Measurements from ENCODE around the gene PRM1. TPM values are rescaled to one million over a fixed set of nuclear protein-coding genes. Genes with fewer than 3 reads are reported as not detected.

PRM1 gene
- total RNA-seq, 2 donors from 2014 or later, result not detected

- DNase-seq (no peak), ATAC-seq (no peak)
- intact Hi-C loops (cut with DNase I), result loop anchor here (5.0 to 10.0 kb wide), 4 partner anchors 75 to 147 kb away; no protein-coding TSS in a partner anchor
Measured at GRCh38 chr16:11249233-11250061, 31.7 kb downstream of the PRM1 start.

DNA sequence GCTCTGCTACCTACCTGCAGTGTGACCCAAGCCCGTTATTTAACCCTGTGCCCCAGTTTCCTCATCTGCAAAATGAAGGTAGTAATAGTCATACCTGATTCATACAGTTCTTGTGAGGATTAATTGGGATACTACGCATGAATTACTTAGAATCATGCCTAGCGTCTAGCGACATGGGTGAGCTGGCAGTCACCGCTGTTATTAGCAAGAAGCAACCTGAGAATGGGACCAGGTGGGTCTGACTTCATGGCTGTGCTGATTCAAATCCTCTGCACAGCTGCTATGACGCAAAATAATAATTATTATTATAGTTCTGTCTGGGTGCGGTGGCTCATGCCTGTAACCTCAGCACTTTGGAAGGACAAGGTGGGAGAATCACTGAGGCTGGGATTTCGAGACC is 33.0 kb downstream of the PRM1 start:
- intact Hi-C loops (cut with DNase I), result loop anchor here in 1 of 2 donors (5.0 kb wide), 1 partner anchor 146 kb away; no protein-coding TSS in a partner anchor
- ATAC-seq (no peak), DNase-seq (no peak)

GRCh38 chr16:11245988-11246387 is 35.1 kb downstream of the PRM1 start:
- intact Hi-C loops (cut with DNase I), result loop anchor here in 1 of 2 donors (5.0 kb wide), 1 partner anchor 144 kb away; no protein-coding TSS in a partner anchor
- ATAC-seq (no peak), DNase-seq (no peak)

DNA sequence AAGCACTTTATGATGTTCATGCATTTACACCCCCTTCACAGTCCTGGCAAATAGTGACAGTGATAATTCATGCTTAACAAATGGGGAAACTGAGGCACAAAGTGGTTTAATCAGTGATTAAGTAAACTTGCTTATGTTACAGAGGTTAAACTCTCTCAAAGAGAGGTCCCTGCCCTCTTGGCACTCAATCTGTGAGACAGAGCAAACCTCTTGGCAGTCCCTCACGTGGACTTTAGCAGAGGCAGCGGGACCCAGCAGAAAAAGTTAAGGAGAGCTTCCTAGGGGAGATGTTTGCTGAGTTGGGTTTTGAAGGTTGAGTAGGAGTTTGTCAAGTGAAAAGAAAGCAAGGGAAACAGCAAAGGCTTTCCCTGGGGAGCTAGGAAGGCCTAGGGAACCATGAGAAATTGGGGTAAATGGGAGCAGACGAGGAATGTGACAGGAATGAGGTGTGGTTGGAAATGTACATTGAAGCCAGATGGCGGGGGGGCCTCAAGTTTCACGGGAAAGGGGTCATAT is 35.9 kb downstream of the PRM1 start:
- intact Hi-C loops (cut with DNase I), result loop anchor here in 1 of 2 donors (5.0 kb wide), 1 partner anchor 143 kb away; no protein-coding TSS in a partner anchor
- ATAC-seq (no peak), DNase-seq (no peak)

- DNase-seq, result no peak
- ATAC-seq, result no peak
- intact Hi-C loops (cut with DNase I), result loop anchor here in 1 of 2 donors (5.0 kb wide), 1 partner anchor 100 kb away; no protein-coding TSS in a partner anchor
Measured at GRCh38 chr16:11242658-11243057, 38.5 kb downstream of the PRM1 start.

DNA sequence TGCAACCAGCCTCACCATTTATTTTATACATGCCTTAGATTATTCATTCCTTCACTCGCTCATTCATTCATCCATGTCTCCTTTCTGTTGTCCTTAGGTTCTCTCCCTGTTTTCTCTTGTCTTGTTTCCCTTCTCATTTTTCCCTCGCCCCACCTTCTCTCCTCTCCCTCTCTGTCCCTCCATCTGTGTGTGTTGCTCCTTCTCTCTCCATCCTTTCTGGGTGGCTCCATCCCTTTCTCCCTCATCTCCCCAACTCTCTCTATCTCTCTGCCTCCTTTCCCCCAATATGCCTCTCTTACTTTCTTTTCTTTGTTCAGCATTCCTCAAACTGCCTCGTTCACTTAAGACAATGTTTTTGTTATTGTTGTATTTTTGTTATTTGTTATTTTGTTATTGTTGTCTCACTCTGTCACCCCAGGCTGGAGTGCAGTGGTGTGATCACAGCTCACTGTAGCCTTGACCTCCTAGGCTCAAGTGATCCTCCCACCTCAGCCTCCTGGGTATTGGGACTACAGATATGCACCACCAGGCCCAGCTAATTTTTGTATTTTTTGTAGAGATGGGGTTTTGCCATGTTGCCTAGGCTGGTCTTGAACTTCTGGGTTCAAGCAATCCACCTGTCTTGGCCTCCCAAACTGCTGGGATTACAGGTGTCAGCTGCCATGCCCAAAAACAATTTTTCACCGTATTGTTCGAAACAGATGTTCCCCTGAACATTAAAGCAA is 39.5 kb downstream of the PRM1 start:
- intact Hi-C loops (cut with DNase I), result loop anchor here in 1 of 2 donors (5.0 kb wide), 1 partner anchor 99 kb away; no protein-coding TSS in a partner anchor
- DNase-seq (no peak), ATAC-seq (no peak)

GRCh38 chr16:11240636-11241473 is 40.3 kb downstream of the PRM1 start:
- intact Hi-C loops (cut with DNase I), result loop anchor here in 1 of 2 donors (5.0 kb wide), 1 partner anchor 99 kb away; no protein-coding TSS in a partner anchor
- DNase-seq (no peak), ATAC-seq (peak; percentile 91)

GRCh38 chr16:11239644-11240632 is 41.2 kb downstream of the PRM1 start:
- no peak for DNase-seq
- no peak for ATAC-seq
- intact Hi-C loops (cut with DNase I), result loop anchor here in 1 of 2 donors (5.0 kb wide), 1 partner anchor 98 kb away; no protein-coding TSS in a partner anchor

- ATAC-seq (no peak), DNase-seq (no peak)
- intact Hi-C loops (cut with DNase I), result no loop called here
Measured at GRCh38 chr16:11238272-11239202, 42.6 kb downstream of the PRM1 start.

GRCh38 chr16:11236461-11237254 is 44.5 kb downstream of the PRM1 start:
- ATAC-seq, result no peak
- intact Hi-C loops (cut with DNase I), result no loop called here

DNA sequence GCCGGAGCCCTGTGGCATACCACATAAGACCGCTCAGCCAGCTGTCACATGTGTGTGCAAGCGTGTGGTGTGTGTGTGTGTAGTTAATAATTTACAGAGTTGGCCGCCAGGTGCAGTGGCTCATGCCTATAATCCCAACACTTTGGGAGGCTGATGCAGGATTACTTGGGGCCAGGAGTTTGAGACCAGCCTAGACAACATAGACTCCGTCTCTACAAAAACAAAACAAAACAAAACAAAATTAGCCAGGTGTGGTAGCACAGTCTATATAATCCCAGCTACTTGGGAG is 45.5 kb downstream of the PRM1 start:
- intact Hi-C loops (cut with DNase I), result no loop called here
- no peak for DNase-seq
- ATAC-seq, result no peak

More at GRCh38 chr16:11236461-11237254, 44.5 kb downstream of the PRM1 start:
- DNase-seq, result no peak

DNA sequence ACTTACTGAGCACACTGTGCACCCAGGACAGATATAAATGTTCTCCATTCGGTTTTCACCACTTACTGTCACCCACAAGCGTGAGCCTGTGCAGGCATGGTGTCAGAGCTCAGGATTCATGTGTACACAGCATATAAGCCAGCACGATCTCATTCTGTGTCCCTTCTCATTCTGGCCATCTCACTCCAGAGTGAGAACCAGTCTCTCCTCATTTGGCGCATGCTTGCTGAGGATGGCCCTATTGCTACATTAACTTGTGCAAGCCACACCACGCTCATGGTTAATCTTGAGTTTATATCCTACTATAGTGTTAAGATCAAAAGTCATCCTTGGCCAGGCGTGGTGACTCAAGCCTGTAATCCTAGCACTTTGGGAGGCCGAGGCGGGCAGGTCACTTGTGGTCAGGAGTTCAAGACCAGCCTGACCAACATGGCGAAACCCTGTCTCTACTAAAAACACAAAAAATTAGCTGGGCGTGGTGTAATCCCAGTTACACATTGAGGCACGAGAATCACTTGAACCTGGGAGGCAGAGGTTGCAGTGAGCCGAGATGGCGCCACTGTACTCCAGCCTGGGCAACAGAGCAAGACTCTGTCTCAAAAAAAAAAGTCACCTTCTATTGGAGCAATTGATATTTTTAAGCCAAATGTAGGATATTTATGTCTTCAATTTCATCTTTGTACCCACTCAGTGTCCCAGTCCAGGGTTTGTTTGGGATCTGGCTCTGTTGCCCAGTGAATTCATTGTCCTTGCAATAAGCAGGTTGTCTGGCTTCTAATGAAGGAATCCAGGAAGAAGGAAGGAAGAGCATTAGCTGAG is 46.0 kb downstream of the PRM1 start:
- ATAC-seq (no peak), DNase-seq (no peak)
- intact Hi-C loops (cut with DNase I), result no loop called here

DNA sequence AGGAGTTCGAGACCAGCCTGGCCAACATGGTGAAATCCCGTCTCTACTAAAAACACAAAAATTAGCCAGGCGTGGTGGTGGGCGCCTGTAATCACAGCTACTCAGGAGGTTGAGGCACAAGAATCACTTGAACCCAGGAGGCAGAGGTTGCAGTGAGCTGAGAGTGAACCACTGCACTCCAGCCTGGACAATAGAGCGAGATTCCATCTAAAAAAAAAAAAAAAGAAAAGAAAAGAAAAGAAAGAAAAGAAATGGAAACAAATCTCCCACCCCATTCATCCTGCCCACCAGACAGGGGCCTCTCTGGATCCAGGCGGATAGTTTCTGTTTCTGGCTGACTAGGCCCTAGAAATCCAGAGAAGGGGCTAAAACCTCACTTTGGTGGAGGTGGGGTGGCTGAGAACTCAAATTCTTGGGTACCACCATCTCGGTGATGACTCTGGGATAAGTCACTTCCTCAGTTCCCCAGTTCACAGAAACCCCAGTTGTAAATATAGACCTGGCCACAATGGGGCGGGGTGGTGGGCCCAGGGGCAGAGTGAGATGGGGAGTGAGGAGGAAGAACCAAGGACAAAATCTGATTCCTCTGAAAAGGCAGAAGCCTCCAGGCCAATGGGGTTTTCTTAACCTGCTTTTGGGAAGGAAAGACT is 47.3 kb downstream of the PRM1 start:
- intact Hi-C loops (cut with DNase I), result no loop called here
- ATAC-seq, result no peak
- no peak for DNase-seq

DNA sequence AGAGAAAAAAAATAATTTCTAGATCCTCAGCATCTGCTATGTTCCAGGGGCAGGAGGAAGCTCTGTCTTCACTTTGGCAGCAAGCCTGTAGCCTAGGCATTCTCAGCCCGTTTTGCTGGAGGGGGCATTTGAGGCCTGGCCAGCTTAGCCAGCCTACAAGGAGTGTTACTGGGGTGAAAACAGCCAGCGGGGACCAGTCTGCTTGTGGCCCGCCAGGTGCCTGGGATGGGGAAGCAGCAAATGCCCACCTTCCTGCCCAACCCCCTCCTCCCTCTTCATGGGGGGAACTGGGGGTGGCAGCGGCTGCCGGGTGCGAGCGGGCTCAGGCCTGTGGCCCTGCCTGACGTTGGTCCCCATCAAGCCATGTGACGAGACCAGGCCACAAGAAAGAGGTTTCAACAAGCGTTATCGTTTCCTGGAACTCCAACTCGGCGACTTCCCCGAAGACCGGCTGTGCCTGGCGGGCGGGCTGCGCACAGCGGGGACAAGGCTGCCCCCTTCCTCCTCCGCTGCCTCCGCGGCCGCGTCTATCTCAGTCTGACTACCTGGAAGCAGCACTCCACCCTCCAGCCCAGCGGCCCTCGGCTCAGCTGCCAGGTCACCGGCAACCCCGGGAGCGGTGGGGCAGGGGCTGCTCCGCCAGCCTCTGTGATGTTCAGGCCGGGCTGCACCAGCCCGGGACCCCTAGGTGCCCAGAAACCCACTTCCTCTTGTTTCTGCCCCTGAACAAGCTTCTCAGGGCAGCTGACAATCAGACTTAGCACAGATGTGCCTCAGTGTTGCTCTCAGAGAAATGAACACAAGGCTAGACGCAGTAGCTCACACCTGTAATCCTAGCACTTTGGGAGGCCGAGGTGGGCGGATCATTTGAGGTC is 48.0 kb downstream of the PRM1 start:
- intact Hi-C loops (cut with DNase I), result no loop called here
- ATAC-seq (peak; percentile 61 to 75), DNase-seq (peak; percentile 61)

All from left cardiac atrium (tissue), 4 donors.